Esophagus squamous epithelium (tissue), 5 donors: ENCODE results near the gene KCTD11. TPM values are rescaled to one million over a fixed set of nuclear protein-coding genes. Genes with fewer than 3 reads are reported as not detected.

Source experiments
- DNase-seq: peaks from one replicate; lab custom pipeline; 2025; lab: John Stamatoyannopoulos, UW
- H3K27ac ChIP-seq, 4 donors: fragments of 200-600 bp; sonication (generic); one replicate each; pipeline ENCODE4 v1.5.1; 2016 to 2019; ENCODE audit warnings: mild to moderate bottlenecking in 1 of 4
- H3K27me3 ChIP-seq, 4 donors: fragments of 200-600 bp; sonication (generic); 1 replicate in 3 of 4; 2 replicates in 1 of 4; pipeline versions ENCODE4 v1.5.1 to v1.6.0; 2017 to 2021; ENCODE audit warnings: antibody characterized with exemption in 1 of 4
- H3K36me3 ChIP-seq, 3 donors: fragments of 200-600 bp; sonication (generic); one replicate each; pipeline ENCODE4 v1.5.1; 2016 to 2019
- H3K4me1 ChIP-seq, 3 donors: fragments of 200-600 bp; sonication (generic); one replicate each; pipeline ENCODE4 v1.5.1; 2017 to 2019
- H3K4me3 ChIP-seq, 4 donors: fragments of 200-600 bp; sonication (generic); 1 replicate in 3 of 4; 2 replicates in 1 of 4; pipeline ENCODE4 v1.5.1; 2016 to 2019; ENCODE audit warnings: mild to moderate bottlenecking in 2 of 4, moderate library complexity in 1 of 4
- H3K9me3 ChIP-seq, 3 donors: fragments of 200-600 bp; sonication (generic); one replicate each; pipeline ENCODE4 v1.5.1; 2016 to 2019
- CTCF ChIP-seq, 6 experiments: fragments of 450-650 bp in 4 of 6; fragments of 200-600 bp in 2 of 6; sonication (generic) in 2 of 6; IDR thresholded peaks; one replicate each; pipeline ENCODE4 v1.5.1; 2016 to 2019; ENCODE audit warnings: antibody characterized with exemption in 6 of 6, mild to moderate bottlenecking in 4 of 6, moderate library complexity in 4 of 6
- POLR2A ChIP-seq, 4 donors: fragments of 450-650 bp; IDR thresholded peaks; one replicate each; pipeline ENCODE4 v1.6.1; 2017; ENCODE audit warnings: antibody characterized with exemption in 4 of 4, mild to moderate bottlenecking in 4 of 4, moderate library complexity in 3 of 4
- WGBS, 2 donors: methylation state at CpG; one replicate each; pipeline ENCODE4 v1.1.5; 2018; 5-methylcytosine and 5-hydroxymethylcytosine counted together
- intact Hi-C: fragments of 100-400 bp; cut with DNase I; formaldehyde crosslinking; loops from one replicate; pipeline ENCODE4 v1.15.0; 2022
- small RNA-seq, 4 donors: library from RNA; depleted of rRNA; stranded (forward); fragments of <200 nt; gene quantifications; one replicate each; pipeline ENCODE3, GENCODE V24; 2016
- total RNA-seq, 4 donors: library from RNA; depleted of rRNA; stranded (reverse); fragments of >200 nt; gene quantifications; one replicate each; pipeline ENCODE4 v1.1.0, GENCODE V29; 2016
- donor health status: DM: yes; HTN: yes; CAD: no.

Gene KCTD11
- total RNA-seq, 4 donors from 2014 or later: 12.6 to 26.6 (median 22.1) TPM

- H3K9me3 ChIP-seq: no peaks in the 10 kb centered on the region
- TF ChIP-seq POLR2A (IDR thresholded peaks at IDR 0.05) (peak in 3 of 4 donors; percentile 90 to 98 (median 97)), CTCF (IDR thresholded peaks at IDR 0.05) (peak in 2 of 6 experiments; percentile 27 to 29)
- peaks cover 13 to 42% (median 26%) of the 10 kb centered on the region in 3 donors for H3K4me1 ChIP-seq
- H3K4me3 ChIP-seq: peak within 1 kb of the TSS; percentile 43 to 92 (median 74)
- WGBS, 2 donors: 1% methylated on average over 12 to 30 of the region's 49 CpGs
- H3K36me3 ChIP-seq: peaks cover 0 to 9% (median 0%) of the 10 kb centered on the region in 3 donors
- peak; percentile 95 for DNase-seq
- intact Hi-C loops: no loop called here
- peaks cover 0 to 10% (median 0%) of the 10 kb centered on the region in 4 donors for H3K27me3 ChIP-seq
- H3K27ac ChIP-seq: peak within 1 kb of the TSS; percentile 85 to 95 (median 92)
These were observed 52.2 kb downstream of the KCTD11 start, which contains the start of gene TMEM256 for GRCh38 chr17:7403977-7404736. TSS of gene TMEM256 (minus strand) at chr17:7404097. CDS start at chr17:7404084, 13 bp downstream.

Small RNA genes within 50 kb of the gene (small RNA-seq; reads per million reads assigned to genes)
- 0 reads per million in 4 donors for gene AC026954.2

Other genes starting within 250 kb of the KCTD11 start
- gene ASGR2, start 237.3 kb upstream of the KCTD11 start, total RNA-seq: under 1 TPM in 2 of 4 donors, not detected in 2; 0.50 to 0.95 TPM
- 1 to 10 TPM in 1 of 4 donors, under 1 TPM in 2, not detected in 1; 0.42 to 1.1 (median 0.97) TPM for gene ASGR1, start 172.8 kb upstream of the KCTD11 start, total RNA-seq
- gene DLG4, start 132.3 kb upstream of the KCTD11 start, total RNA-seq: 10 to 100 TPM in 1 of 4 donors, 1 to 10 TPM in 3; 2.6 to 13.9 (median 6.0) TPM
- 100 to 1,000 TPM; 453 to 742 (median 464) TPM for gene ACADVL, start 132.2 kb upstream of the KCTD11 start, total RNA-seq
- gene DVL2, start 117.6 kb upstream of the KCTD11 start, total RNA-seq: 10 to 100 TPM; 21.4 to 58.0 (median 37.3) TPM
- gene PHF23, start 112.7 kb upstream of the KCTD11 start, total RNA-seq: 10 to 100 TPM; 24.7 to 30.6 (median 27.0) TPM
- gene GABARAP, start 109.7 kb upstream of the KCTD11 start, total RNA-seq: 100 to 1,000 TPM; 172 to 384 (median 197) TPM
- gene CTDNEP1, start 100.4 kb upstream of the KCTD11 start, total RNA-seq: 10 to 100 TPM; 42.0 to 52.1 (median 47.8) TPM
- gene ELP5, start 99.9 kb upstream of the KCTD11 start, total RNA-seq: 10 to 100 TPM; 14.9 to 21.8 (median 16.6) TPM
- 100 to 1,000 TPM; 172 to 411 (median 208) TPM for gene CLDN7, start 89.7 kb upstream of the KCTD11 start, total RNA-seq
- gene SLC2A4, start 70.4 kb upstream of the KCTD11 start, total RNA-seq: 10 to 100 TPM in 1 of 4 donors, 1 to 10 TPM in 2, under 1 TPM in 1; 0.83 to 21.7 (median 2.5) TPM
- 1 to 10 TPM in 3 of 4 donors, under 1 TPM in 1; 0.44 to 3.8 (median 2.3) TPM for gene YBX2, start 57.5 kb upstream of the KCTD11 start, total RNA-seq
- 100 to 1,000 TPM; 324 to 543 (median 394) TPM for gene EIF5A, start 44.5 kb upstream of the KCTD11 start, total RNA-seq
- 10 to 100 TPM; 40.9 to 80.7 (median 70.5) TPM for gene GPS2, start 36.8 kb upstream of the KCTD11 start, total RNA-seq
- 10 to 100 TPM in 3 of 4 donors, 1 to 10 TPM in 1; 9.7 to 18.7 (median 14.4) TPM for gene NEURL4, start 22.8 kb upstream of the KCTD11 start, total RNA-seq
- gene ACAP1, start 15.6 kb upstream of the KCTD11 start, total RNA-seq: 1 to 10 TPM; 3.2 to 5.5 (median 3.8) TPM
- gene TMEM95, start 3.0 kb downstream of the KCTD11 start, total RNA-seq: not detected
- 10 to 100 TPM in 2 of 4 donors, 1 to 10 TPM in 2; 6.2 to 15.2 (median 9.9) TPM for gene TNK1, start 28.9 kb downstream of the KCTD11 start, total RNA-seq
- 10 to 100 TPM; 18.6 to 33.5 (median 24.7) TPM for gene PLSCR3, start 42.4 kb downstream of the KCTD11 start, total RNA-seq
- gene TMEM256, start 51.9 kb downstream of the KCTD11 start, total RNA-seq: 10 to 100 TPM; 27.9 to 88.0 (median 66.7) TPM
- 1 to 10 TPM; 1.4 to 5.3 (median 2.0) TPM for gene NLGN2, start 55.7 kb downstream of the KCTD11 start, total RNA-seq
- gene SPEM1, start 68.2 kb downstream of the KCTD11 start, total RNA-seq: not detected
- gene SPEM2, start 73.5 kb downstream of the KCTD11 start, total RNA-seq: not detected
- not detected for gene SPEM3, start 76.7 kb downstream of the KCTD11 start, total RNA-seq
- 10 to 100 TPM; 12.2 to 20.8 (median 16.9) TPM for gene TMEM102, start 83.3 kb downstream of the KCTD11 start, total RNA-seq
- 10 to 100 TPM in 1 of 4 donors, 1 to 10 TPM in 3; 2.7 to 18.1 (median 6.1) TPM for gene FGF11, start 87.3 kb downstream of the KCTD11 start, total RNA-seq
- 1 to 10 TPM; 2.4 to 7.2 (median 4.6) TPM for gene CHRNB1, start 92.9 kb downstream of the KCTD11 start, total RNA-seq
- gene ZBTB4, start 127.5 kb downstream of the KCTD11 start, total RNA-seq: 10 to 100 TPM; 13.4 to 35.1 (median 28.5) TPM
- gene SLC35G6, start 129.3 kb downstream of the KCTD11 start, total RNA-seq: not detected
- 10 to 100 TPM; 59.3 to 94.9 (median 78.2) TPM for gene POLR2A, start 132.2 kb downstream of the KCTD11 start, total RNA-seq
- 10 to 100 TPM in 1 of 4 donors, 1 to 10 TPM in 3; 3.5 to 41.6 (median 6.5) TPM for gene TNFSF12, start 196.9 kb downstream of the KCTD11 start, total RNA-seq
- gene TNFSF13, start 206.6 kb downstream of the KCTD11 start, total RNA-seq: 10 to 100 TPM in 2 of 4 donors, 1 to 10 TPM in 2; 3.8 to 21.7 (median 10.9) TPM
- gene SENP3, start 209.8 kb downstream of the KCTD11 start, total RNA-seq: 10 to 100 TPM; 32.1 to 65.4 (median 48.3) TPM
- 10 to 100 TPM; 32.1 to 52.9 (median 45.2) TPM for gene CD68, start 227.5 kb downstream of the KCTD11 start, total RNA-seq
- 100 to 1,000 TPM in 2 of 4 donors, 10 to 100 TPM in 2; 69.3 to 123 (median 100) TPM for gene MPDU1, start 231.7 kb downstream of the KCTD11 start, total RNA-seq
- 100 to 1,000 TPM in 2 of 4 donors, 10 to 100 TPM in 2; 89.1 to 127 (median 103) TPM for gene SOX15, start 237.9 kb downstream of the KCTD11 start, total RNA-seq